HG02678 (cell line): Measurements from ENCODE around the gene BBS7.

Experiments used
- ATAC-seq: cut with Tn5 transposase; IDR thresholded peaks from one replicate; pipeline ENCODE4 v1.9.1; 2021; ENCODE audit warnings: mild to moderate bottlenecking, moderate library complexity; ENCODE audit not compliant: unreplicated experiment

The BBS7 gene

DNA sequence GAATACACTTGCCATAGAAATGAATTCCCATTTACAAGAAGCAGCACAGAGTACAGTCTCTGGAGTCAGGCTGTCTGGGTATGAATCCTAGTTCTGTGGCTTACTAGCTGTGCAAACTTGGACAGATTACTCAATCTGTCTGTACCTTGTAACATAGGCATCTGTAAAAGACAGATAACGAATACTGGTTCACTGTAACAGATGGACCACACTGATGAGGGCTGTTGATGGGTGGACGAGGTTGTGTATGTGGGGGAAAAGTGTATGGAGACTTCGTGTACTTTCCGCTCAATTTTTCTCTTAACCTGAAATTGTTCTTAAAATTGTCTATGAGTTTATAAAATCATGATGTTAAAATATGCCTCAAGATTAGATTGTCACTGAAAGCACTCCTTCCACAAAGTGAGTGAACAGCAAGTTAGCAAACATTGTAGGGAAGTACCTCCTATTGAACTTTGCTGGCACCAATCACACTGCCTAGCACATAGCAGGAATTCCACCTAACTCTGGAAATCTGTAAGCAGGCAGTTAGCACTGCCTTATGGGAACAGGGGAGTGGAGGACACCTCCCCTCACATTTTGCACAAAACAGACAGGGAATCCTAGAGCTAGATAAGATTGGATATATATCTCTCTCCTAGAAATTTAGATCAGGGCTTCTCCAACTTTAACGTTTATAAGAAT lies 75.6 kb downstream of the BBS7 start:
- ATAC-seq, result no peak

DNA sequence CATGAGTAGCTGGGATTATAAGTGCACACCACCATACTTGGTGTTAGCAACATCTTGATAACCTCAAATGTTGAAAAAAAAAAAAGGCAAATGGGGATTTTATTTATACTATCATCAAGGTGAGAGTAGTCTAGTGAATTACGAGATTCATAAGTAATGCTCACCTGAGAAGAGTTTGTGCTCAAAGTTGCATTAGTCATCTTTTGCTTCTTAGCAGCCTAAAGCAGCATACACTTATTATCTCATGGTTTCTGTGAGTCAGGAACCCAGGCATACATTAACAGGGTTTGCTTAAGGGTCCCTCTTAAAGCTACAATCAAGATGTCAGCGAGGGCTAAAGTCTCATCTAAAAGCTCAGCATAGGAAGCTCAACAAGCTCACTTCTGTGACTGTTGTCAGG lies 77.3 kb downstream of the BBS7 start:
- ATAC-seq, result no peak

DNA sequence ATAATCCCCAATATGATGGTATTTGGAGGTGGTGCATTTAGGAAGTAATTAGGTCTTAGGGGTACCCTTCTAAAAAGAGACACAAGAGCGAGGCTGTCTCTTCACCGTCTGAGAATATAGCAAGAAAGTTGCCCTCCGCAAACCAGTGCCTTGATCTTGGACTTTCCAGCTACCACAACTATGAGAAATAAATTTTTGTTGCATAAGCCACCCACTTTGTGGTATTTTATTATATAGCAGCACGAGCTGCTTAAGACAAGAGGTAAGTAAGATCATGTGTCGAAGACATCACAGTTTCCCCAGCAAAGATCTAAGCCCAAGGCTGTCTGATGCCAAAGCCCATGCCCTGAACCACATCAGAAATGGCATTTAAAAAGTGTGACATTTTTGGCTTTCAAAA lies 78.8 kb downstream of the BBS7 start:
- no peak for ATAC-seq

DNA sequence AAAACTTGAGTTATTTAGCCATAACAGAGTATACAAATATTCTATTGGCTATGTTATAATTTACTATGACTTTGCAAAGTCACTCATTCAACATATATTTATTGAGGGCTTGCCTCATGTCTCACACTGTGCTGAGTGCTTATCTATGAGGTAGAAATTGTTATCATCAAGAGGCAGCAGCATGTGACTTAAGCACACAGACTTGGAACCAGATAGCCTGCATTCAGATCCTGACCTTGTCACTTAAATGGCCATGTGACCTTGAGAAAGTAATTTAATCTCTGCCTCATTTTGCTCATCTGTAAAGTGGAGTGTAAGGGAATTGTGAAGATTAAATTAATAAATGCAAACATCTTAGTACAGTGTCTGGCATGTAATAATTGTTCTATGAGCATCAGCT lies 79.3 kb downstream of the BBS7 start:
- ATAC-seq, result no peak

DNA sequence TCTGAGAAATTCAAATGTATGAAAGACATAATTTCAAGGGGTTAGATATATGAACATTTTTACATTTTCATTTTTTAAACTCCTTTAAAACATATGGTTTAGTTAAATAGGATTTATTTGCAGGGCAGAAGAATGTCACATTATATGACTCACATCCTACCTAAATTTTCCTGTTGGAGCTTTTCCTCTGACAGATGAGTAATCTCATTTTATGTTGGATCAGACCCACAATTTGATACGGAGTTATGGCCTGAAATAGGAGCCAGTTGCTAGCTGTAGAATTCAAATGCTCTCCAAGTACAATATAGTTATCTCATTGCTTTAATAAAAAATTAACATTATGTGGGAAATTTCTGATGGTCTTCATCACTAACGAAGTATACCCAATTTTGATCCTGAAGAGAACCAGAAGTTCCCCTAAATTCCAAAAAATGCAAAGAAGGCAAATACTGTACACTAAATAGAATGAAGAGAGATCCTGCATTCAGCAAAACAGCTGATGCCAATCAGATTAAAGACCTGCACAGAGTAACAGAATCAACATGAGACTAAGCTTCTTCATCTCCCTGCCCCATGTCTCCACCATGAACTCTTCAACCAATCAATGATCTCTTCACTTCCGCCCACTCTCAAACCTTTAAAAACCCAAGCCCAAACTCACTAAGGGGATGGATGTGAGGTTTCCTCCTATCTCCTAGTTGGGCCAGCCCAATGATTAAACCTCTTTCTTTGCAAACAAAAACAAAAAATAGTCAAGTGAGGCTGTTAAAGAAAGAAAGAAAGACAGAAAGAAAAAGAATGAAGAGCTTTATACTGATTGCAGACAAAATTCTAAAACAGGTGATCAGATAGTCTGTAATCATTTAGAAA lies 80.1 kb downstream of the BBS7 start:
- no peak for ATAC-seq

DNA sequence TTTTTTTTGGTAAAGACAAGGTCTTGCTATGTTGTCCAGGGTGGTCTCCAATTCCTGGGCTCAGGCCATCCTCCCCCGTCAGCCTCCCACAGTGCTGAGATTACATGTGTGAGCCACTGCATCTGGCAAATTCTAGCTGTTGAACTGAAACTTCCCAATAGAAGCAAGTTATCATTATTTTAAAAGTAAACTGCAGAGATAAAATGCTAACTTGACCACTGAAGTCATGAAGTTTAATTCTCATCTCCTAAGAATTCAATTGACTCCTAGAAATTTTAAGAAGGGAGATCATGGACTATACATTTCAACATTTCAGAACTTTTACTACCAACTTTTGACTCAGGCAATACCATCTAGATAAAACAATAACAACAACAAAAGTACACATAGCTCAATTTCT lies 80.8 kb downstream of the BBS7 start:
- ATAC-seq, result no peak

DNA sequence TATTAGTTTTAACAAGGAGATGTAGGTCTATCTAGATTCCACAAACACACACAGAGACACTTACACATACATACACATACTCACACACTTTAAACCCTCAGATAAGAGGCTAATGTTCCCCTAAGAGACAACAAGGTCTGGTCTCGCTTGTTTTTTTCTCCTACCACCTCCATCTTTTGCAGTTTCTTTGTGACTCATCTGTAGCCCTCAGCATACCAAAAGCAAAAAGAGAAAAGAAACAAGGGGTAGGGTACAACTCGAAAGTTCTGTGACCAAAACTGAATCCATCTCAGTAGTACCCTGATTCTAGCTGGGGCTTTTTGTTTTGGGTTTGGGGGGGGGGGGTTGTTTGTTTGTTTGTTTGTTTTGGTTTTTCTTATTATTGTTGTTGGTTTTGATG lies 81.4 kb downstream of the BBS7 start:
- peak; percentile 93 for ATAC-seq

DNA sequence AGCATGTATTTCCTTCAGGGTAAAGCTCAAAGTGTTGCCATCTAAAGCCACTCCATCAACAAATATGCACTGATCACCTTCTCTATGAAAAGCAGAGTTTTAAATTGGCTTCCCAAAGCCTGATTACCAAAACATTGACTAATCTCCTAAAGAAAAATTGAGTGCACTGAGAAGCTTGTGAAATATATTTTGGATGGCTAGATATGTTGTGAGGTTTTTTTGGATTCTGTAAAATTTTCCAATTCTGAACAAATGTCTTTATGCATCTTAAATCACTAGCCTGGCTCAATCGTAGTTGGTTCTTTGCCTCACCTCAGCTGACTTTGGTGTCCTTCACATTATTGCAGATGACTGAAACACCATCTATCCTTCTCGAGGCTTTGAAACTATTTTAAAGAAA lies 84.1 kb downstream of the BBS7 start:
- ATAC-seq, result no peak

DNA sequence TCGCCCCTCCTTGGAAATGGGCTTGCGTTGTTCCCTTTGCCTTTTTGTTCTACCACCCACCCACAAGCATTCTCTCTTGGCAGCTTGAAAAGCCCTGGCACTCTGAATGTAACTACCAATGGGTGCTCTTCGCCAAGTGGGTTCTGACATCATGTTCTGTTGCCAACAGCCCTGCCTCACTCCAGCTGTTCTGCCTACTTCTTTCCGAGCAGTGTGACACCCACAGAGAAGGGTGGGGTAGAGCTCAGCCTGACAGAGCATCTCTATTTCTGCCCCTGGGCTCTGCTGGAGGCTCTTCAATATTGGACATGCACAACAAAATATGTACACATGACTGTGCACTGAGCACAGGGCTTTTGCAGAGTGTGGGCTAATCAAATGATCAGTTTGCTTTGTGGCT lies 84.8 kb downstream of the BBS7 start:
- no peak for ATAC-seq

DNA sequence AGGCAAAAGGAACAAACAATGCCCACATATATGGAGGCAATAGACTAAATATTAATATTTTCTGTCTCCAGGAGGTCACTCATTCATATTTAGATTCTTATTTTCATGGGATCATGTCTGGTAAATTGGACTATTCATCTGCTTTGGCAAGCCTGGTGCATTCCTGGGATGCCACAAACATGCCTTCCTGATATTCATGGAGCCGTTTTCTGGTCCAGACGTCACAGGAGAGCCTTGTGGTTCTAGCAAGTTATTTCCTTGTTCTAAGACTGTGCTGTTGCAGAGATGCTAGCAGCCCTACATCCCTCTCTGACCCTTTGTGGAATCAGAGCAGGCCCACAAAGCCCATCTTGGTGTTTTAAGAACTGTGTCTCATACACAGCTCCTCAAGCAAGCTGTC lies 85.3 kb downstream of the BBS7 start:
- ATAC-seq, result no peak

DNA sequence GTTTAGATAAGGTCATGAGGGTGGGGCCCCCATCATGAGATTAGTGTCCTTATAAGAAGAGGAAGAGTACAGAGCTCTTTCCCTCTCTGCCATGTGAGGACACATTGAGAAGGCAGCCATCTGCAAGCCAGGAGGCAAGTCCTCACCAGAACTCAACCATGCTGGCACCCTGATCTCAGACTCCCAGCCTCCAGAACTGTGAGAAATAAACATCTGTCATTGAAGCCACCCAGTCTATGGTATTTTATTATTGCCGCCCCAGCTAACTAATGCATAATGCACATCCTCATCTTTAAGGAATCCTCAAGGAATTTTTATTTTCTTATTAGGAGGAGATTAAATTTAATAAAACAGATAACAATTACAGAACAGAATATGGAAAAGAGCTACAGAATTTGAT lies 85.9 kb downstream of the BBS7 start:
- ATAC-seq, result no peak

DNA sequence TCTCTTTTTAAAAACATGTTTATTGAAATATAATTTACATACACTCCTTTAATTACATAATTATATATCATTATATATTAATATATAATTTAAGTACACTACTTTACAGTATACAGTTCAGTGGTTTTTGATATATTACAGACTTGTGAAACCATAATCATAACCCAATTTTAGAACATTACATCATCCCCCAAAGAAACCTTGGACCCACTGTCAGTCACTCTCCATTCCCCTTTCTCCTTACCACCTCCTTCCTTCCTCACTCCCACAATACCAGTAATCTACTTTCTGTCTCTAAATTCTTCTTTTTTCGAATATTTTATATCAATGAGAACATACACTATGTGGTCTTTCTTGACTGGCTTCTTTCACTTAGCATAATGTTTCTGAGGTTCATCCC lies 87.1 kb downstream of the BBS7 start:
- no peak for ATAC-seq

DNA sequence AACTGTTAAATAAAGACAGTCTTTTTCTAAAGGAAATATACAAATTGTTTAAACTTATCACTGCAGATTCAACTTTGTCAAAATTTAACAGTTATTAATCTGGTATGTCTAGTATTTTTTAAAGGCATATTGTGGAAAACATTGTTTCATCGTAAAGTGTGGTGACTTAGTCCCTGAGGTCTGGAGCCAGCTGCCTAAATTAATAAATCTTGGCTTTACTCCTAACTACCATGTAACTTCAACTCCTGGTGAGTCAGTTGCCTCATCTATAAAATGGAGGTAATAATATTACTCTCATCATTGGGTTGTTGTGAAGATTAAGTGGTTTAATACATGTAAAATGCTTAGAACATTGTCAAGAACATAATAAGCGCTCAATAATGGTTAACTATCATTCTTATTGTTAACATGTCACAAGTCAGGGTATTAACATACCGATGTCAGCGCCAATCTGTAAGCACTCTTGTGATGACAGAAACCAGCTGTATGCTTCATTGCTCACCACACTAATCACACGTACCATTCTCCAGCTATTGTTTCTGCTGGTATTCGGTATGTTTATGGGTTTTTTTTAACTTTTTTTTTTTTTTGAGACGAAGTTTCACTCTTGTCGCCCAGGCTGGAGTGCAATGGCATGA lies 91.2 kb downstream of the BBS7 start:
- no peak for ATAC-seq

DNA sequence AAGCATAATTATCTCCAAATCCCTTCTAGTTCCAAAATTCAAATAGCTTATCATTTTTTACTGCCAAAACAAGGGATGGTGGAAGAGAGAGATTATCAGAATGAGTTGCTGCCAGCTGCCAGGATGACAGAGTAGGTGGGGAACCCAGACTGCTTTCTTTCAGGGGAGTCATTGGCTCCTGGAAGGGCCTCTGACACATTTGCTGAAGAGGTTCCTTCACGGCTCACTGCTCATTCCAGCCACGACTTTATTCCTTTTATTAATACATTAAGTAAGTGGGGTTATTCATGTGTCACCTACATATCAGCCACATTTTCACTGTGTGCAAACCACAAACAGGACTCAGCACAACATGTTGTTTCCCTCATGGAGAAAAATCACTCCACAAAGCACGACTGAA lies 92.6 kb downstream of the BBS7 start:
- peak; percentile 54 for ATAC-seq

DNA sequence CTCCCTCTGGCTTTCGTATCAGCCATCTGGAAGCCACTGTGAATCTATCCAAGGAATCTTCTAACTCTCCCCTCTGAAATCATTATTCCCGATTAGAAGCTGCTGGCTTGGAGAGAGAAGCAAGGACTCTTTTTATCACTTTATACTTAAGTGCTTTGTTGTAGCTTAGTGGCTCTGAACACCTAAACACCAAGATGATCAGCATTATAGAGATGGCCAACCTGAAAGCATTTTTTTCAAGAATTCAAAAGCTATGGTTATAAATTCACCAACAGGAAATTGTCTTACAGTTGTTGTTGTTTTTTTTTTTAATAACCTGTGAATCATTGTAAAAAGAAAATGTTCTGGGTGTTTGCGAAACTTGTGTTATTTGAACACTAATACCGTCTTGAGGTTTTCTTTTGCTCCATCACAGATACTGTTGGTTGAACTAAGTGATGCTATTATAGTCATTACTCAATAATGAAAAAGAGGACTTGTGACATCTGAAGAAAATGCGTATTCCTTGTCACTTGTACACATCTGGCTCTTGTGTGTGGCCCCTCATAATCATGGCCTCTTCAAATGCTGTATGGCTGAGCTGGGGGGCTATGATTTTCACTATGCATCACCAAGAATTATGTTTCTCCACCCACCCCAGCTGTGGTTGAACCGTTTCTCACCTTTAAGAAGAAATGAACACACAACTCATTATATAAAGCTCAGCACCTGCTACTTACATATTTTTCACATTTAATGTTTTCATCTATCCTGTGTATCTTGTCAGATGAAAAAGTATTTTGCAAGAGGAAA lies 93.5 kb downstream of the BBS7 start:
- ATAC-seq, result peak; percentile 10
